ENCODE data around the gene GPR12.
A peak's percentile ranks its signal among the peaks of the same experiment; 100 is the strongest.

The GPR12 gene, protein sequence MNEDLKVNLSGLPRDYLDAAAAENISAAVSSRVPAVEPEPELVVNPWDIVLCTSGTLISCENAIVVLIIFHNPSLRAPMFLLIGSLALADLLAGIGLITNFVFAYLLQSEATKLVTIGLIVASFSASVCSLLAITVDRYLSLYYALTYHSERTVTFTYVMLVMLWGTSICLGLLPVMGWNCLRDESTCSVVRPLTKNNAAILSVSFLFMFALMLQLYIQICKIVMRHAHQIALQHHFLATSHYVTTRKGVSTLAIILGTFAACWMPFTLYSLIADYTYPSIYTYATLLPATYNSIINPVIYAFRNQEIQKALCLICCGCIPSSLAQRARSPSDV

DNA sequence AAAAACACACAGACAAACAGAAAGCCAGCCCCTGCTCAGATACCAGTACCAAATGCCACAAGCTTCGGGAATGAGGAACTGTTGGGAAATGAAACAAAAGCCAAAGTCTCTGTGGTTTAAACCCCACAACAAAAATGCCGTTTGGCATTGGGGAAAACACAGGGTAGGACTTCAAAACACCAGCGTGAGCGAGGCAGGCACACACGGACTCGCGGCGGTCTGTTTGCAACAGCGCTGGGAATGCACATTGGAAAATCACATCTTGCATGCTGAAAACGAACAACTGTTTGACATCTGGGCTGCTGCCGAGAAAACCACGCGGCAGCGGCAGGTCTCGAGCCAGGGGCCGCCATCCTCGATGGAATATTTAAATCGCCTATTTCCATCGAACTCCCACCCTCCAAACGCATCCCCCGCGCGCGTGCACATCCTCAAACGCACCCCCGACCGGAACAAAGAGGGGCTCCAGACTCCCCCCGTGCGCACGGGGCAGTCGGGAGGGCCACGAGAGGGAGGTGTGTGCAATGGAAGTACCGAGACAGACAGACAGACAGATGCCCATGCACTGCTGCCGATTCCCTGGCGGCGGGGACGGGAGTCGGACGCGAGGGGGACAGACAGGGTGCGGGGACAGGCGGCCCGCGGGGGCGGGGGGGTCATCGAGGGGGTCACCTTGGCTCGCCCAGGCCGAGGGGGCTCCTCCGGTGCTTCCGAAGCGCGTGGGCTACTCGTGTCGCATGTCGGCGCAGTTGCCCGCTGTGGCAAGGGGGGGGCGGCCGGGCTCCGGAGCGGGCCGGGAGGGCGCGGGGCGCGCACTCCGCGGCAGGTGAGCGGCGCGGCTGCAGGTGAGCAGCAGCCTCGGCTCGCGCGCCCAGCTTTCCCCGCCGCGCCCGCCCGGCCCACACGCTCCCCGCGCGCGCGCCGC is at the start of gene GPR12:
Gene GPR12 (minus strand): TSS at position 880 of the 925 bp plus-strand sequence. CDS start 959 bp downstream, outside the sequence.
- no peak for DNase-seq

DNA sequence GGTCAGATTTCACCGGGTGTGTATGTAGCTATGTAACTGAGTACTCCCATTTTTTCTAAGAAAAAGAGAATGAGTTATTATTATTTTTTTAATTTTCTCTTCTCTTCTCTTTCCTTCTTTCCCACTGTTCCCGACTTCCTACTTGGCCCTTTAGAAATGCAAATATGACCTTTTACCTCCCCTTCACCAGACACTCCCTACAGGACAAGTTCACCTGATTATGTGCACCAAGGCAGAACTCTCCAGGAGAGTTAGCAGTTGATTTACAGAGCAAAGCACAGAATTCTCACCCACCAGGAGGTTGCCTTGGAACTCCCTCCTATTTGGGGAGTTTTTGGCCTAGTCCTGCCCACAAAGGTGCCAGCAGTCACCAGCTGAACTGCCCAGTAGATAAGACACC is 49.5 kb upstream of the GPR12 start:
- DNase-seq = no peak

DNA sequence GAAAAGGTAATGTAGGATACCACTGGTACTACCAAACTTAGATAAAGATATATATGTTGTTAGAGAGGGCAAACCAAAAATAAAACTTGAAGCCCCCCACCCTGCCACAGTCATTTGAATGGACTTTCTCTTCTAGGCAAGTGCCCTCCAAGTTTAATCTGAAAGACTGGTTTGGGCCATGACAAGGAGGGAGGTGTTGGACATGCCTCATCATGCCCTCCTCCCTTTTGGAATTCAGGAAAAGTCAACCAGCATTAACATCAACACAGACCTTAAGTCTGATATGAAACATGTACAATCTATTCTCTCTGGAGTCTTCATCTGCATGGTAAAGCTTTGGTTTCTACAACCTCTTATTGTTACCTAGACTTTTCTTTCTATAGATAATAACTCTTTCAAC is 46.3 kb upstream of the GPR12 start:
- no peak for DNase-seq

DNA sequence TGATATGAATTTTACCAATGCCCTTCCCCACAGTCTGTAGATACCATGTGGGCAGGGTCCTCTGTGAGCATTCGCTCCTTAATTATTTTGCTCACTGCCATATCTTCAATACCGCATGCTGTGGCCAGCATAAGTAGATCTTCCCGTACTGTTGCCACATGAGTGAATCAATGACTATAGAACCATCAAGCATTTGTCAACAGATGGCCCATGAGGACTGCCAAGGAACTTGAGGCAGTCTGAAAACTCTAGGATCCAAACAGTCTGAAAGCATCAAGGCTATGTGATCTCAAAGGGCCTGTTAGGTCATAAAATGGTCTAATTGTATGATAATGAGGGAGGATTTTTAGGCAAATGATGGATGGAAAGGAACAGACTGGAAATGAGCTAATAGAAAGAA is 27.4 kb upstream of the GPR12 start:
- DNase-seq = no peak

DNA sequence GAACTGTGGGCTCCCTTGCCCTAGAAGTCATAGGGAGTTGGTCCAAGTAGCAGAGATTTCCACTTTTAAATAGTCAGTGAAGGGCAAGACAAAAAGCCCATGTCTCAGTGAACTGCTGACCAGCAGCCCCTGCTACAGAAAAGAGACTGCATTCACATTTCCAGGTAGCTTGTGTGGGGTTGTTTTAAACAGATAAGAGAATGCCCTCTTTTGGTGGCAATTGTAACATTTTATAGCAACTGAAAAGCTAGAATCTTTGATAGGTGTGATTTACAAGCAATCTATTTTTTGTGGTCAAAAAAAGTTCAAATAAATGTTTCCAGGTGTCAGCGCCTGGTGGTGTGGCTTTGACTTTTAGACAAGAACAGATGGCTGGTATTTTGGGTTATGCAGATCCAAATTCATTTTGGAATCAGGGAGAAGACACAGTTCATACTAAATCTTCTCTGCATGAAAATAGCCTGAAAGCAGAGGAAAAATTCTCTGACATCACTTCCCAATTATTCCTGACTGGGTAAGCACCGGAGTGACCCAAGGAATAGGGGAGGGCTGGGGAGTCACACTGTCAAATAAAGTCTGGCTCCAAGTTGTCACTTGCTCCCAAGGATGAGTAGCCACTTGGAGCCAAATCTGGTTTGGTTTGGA is 26.2 kb upstream of the GPR12 start:
- no peak for DNase-seq

DNA sequence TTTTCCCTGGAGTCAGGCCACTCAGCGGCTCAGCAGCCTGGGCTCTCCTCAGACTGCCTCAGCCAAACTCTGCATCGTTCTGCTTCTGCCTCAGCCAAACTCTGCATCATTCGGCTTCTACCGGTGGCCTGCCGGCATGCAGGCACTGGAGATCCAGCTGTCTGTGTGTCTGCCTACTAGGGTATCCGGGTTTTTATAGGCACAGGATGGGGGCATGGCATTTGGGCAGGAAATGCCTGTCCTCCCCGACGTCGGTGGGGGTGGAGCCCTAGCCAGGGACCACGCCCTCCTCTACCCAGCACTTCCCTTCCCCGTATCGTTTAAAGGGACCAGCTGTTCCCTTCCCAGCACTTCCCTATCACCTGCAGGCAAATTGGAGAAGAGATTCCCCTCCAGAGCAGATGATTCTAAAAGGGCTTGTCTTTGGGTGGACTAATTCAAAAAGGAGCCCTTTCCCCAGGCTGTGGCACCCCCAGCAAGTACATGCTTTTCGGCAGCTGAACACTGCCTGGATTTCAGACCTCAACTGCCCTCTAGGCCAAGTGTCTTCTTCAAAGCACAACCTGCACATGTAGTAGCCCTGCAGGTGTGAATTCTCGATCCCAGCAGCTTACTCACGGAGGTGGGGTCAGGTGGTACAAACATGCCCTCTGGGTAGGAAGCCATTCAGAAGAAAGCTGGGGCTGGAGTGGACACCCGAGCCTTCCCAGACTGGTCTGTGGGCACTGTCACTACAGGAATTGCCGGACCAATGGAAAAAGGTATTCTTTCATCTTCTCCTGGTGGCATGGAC is 25.4 kb upstream of the GPR12 start:
- peak; percentile 57 to 70 for DNase-seq

DNA sequence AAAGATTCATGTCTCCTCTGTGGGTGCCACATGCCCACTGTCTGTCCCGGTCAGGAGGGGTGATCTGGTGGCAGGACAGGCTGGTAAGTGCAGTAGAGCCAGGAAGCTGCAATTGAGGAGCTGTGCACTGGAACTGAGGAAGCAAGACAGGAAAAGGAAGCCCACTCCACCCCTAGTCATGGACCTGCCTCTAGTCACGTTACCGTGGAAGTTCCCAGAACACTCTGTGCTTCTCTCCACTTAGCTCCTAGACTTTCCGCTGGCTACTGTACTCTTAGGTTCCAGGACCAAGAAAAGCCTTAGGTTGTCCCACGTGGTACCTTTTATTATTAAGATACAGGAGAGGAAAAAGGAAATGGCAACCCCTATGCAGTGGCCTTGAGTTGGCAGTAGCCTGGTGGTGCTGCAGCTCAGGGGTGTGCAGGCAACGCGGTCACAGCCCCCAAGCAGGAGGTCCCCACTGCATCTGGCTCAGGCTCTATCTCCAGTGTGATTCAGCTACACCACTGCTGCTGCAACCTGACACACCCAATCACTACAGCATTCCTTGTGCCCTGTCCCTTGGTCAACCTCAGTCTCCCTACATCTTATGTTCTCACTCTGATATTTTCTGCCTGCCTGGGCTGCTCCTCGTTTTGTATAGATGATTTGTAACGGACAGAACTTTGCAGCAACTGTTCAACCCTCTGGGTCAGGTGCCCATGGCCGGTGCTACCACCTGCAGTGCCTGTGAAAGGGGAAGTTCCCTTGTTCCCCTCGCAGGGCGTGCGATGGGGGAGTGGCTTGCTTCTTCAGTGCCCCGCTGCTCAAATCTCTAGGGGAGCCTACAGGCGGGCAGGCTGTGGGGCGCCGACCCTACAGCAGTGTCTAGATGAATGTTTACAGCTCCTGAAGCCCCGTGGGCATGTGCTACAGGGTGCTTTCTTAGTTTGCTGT is 24.4 kb upstream of the GPR12 start:
- DNase-seq = peak; percentile 24 to 35

DNA sequence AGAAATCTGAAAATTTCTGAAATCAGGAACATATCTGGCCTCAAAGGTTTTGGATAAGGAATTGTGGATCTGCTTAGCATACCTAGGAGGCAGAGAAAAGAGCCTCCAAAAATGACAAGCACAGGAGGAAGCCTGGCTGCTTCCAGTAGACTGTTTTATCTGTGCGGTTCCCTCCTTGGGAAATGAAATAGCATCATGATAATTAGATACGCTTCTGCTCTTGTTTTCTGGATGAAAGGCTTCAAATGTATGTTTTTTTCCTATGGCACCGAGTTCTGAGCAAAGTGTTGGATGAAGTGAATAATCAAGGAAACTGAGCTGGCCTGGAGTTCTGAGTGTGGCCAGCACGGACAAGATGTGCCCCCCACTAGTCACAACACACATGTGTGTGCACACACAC is 19.8 kb upstream of the GPR12 start:
- no peak for DNase-seq

DNA sequence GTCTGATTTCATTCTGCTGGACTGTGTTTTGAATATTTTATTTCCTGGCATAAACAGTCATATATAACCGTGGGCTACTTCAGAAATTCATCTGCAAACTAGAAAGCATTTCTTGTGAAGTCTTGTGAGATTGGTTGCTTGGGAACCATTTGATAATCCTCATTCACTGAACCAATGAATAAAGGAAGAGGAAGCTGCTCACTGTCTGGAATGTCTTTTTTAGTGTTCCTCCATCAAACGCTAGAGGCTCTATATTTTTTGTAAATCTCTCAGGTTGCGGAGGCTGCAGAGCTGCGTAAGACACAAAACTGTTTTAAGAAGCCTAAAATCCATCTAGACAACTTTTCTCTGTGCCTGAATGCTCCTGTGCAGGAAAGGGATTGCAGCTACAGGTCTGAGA is 18.7 kb upstream of the GPR12 start:
- DNase-seq = no peak

DNA sequence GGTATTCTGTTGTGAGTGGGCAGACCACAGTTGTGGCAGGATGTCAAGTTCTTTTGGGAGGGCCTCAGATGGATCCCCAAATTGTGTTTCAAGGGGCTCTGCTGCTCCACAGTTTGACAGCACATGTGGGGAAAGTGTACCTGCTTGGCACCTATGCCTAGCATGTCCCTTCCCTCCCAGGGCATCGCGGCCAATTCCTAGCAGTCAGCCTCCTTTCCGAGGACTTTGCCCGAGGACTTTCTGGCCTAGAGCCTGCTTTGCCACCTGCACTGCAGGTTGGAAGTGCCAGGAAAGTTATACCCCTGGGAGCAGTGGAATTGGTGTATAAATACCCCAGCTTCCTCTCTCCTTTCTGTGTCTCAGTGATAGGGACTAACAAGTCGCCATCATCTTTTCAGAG is 11.9 kb upstream of the GPR12 start:
- no peak for DNase-seq

DNA sequence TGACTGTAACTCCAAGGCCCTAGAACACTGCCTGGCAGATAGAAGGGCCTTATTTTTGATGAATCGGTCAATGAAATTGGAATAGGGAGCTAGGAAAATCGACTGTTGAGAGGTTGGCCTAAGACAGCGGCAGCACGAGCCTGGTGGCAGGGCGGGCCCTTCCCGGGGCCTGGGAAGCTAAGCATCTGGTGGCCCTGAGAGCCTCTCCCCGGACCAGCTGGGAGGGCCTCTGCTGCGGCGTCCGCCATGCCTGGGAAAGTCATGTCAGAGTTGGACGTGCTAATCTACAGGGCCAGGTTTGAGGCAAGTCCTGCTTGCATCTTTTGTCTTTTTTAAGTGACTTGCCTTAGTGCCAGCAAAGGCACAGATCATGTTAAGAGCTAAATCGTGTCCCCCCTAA is 11.2 kb upstream of the GPR12 start:
- no peak for DNase-seq

DNA sequence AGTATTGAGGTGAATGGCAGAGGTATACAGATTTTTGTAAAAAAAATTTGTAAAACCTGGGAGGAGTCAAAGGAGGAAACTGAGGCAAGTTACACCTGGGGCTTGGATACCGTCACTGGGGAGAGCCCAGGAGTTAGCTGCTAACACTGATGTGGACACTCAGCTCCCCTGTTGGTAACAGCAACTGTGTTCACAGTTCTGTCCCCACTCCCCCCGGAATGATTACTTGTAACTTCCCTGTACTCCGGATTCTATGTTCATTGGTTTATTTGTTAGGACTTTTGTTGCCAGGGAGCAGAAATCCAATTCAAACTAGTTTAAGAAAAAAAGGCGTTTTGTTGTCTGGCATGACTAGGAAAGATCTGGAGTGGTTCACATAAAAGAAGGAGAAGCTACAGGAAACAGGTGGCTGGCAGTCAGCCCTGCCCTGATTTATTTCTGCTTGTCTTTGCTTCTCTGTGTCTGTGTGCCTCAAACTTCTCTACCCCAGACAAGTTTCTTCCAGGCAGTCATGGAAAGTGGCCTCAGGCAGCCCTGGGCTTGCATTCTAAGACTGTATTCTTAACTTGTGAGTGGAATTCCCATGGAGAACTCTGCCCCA is 2.3 kb upstream of the GPR12 start:
- no peak for DNase-seq

DNA sequence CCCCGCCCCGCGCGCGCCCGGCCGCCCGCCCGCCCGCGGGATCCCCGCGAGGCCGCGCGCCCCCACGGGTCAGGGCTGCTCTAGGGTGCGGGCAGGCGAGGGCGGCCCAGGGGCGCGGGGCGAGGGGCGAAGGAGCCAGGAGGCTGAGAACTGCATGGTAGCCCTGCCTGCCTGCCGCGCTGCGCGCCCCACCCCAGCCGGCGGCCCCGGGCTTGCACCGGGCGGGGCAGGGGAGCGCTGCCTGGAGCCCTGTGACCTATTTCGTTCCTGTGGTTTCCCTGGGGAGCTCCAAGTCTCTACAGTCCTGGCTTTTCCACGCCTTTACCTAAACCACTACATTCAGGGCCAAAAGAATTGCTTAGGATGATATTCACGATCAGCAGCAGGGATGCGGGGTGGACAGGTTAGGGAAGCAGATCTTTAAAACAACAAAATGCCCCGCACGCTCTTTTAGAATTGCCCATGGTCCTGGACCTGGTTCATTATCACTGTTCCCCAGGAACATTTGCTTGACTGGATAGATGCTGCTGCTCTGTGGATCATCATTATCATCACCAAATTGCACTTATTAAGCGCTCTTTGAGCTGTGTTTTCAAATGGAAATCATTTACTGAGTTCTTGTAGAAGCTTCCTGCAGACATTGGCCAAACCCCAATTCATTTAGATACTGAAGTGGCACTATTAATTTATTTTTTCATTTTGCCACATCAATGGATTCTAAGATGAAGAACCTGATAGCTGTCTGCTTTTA is 421 bp upstream of the GPR12 start:
- DNase-seq = no peak

DNA sequence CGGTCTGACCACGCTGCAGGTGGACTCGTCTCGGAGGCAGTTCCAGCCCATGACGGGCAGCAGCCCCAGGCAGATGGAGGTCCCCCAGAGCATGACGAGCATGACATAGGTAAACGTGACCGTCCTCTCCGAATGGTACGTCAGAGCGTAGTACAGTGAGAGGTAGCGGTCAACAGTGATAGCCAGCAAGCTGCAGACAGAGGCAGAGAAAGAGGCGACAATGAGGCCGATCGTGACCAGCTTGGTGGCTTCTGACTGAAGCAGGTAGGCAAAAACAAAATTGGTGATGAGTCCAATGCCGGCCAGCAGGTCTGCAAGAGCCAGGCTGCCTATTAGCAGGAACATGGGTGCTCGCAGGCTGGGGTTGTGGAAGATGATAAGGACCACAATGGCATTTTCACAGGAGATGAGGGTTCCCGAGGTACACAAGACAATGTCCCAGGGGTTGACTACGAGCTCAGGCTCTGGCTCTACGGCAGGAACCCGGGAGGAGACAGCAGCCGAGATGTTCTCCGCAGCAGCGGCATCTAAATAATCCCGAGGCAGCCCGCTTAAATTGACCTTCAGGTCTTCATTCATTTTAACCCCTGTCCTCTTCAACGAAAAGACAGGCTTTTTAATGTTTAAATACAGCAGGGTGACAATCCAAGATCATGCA is 1.2 kb downstream of the GPR12 start:
- no peak for DNase-seq

DNA sequence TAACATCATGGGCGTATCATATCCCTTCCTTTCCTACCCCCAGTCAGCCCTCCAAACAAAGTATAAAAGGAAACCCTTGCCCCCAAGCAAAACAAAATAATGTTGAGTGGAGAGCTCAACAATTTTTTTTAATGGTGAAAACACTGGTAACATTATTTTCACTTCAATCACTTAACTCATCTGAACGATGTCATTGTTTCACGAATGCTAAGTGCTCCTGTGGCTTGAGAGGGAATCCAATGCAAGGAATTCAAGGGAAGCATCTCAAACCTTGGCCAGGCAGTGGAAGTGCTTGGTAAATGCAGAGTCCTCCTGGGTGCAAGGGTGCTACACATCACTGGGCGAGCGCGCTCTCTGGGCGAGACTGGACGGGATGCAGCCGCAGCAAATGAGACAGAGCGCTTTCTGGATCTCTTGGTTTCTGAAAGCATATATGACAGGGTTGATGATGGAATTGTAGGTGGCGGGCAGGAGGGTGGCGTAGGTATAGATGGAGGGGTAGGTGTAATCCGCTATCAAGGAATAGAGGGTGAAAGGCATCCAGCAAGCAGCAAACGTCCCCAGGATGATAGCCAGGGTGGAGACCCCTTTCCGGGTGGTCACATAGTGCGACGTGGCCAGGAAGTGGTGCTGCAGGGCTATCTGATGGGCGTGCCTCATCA is 2.0 kb downstream of the GPR12 start:
- no peak for DNase-seq

DNA sequence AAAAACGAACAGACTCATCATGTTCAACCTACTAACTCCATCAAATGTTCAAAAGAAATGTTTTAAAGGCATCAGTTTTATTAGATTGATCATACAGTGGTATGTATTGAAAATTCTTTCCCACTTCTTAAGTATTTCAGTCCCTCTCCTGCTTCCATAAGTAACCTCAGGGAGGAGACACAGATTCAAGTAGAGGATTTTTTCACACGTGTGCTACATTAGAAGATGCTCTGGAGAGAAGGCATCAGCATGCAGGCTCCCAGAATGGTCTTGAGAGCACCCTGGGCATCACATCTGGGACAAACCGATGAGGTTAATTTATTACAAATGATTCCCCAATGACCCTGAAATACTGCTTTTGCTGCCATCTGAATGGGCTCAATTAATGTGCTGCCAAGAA is 3.6 kb downstream of the GPR12 start:
- DNase-seq = no peak

DNA sequence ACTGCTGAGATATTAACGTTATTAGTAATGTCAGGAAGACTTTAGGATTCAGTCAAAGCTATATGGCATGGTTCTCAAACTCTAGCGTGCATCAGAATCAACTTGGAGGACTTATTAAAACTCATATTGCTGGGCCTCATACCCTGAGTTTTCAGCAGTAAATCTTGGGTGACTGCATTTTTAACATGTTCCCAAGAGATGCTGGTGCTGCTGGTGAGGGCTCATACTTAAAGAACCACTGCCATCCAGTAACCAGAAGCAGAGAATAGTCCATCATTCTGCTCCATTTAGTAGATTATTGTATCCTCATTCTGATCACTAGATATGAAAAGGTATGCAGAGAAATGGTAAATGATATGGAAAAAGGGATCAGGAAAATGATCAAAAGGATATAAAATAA is 7.9 kb downstream of the GPR12 start:
- DNase-seq = no peak

DNA sequence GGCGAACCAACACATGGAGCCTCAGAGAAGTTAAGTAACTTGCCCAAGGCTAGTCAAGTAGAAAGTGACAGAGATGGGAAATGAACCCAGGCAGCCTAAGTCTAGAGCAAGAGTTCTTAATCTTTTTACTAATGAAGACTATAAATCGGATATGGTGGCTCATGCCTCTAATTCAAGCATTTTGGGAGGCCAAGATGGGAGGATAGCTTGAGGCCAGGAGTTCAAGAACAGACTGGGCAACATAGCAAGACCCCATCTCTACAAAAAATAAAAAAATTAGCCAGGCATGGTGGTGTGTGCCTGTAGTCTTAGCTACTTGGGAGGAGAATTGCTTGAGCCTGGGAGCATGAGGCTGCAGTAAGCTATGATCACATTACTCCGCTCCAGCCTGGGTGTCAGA is 10.7 kb downstream of the GPR12 start:
- DNase-seq = no peak

DNA sequence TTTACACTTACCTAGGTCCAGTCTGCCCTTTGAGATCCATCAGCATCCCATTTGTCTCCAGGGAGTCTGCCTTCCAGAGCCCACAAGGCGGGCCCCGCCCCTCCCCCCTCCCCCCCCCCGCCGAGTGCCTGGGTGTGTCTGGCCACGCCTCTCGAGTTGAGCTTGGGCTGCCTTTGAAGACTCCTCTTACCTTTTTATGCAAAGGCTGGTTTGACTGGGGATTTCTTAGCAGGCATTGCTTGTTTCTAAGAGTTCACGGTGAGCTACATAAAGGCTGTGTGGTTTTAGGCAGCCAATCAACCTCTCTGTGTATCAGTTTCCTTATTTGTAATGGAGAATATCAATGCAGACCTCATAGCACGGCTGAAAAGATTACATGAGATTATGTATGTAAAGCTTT is 11.3 kb downstream of the GPR12 start:
- no peak for DNase-seq
